OCI-LY7 (cell line): ENCODE results near the gene TP73. TPM values are rescaled to one million over a fixed set of nuclear protein-coding genes. Genes with fewer than 3 reads are reported as not detected.

ENCODE experiments used
- BruUV-seq: library from RNA; stranded (reverse); fragments of 400-500 nt; replicated peaks from 2 replicates; lab custom pipeline; 2021; lab: Mats Ljungman, UMichigan
- CTCF ChIA-PET: fragments of 300-600 bp; sonication (Branson Sonifier 250); formaldehyde crosslinking; loops from one replicate; lab custom pipeline; 2022; ENCODE audit warnings: antibody characterized with exemption; ENCODE audit not compliant: unreplicated experiment; lab: Charles Lee
- POLR2A ChIA-PET: fragments of 300-600 bp; sonication (Branson Sonifier 250); formaldehyde crosslinking; loops from one replicate; lab custom pipeline; 2022; ENCODE audit warnings: antibody characterized with exemption; lab: Charles Lee
- DNase-seq: peaks from one replicate; pipeline ENCODE4 v3.0.0-alpha.2; 2015; ENCODE audit warnings: low spot score
- H2AFZ ChIP-seq: fragments of 200-600 bp; sonication (generic), shearing (Covaris generic); 2 replicates; pipeline ENCODE4 v1.6.1; 2014; ENCODE audit warnings: mild to moderate bottlenecking, antibody characterized with exemption, low read length, moderate library complexity
- H3K27ac ChIP-seq: fragments of 200-600 bp; sonication (generic); 2 replicates; pipeline ENCODE4 v1.5.1; 2014; ENCODE audit warnings: mixed run types, low read depth, mild to moderate bottlenecking, moderate library complexity, low read length, inconsistent platforms; ENCODE audit not compliant: poor library complexity, severe bottlenecking
- H3K36me3 ChIP-seq: fragments of 200-600 bp; sonication (generic); 2 replicates; pipeline ENCODE4 v1.6.1; 2014; ENCODE audit warnings: mild to moderate bottlenecking, antibody characterized with exemption, low read length, moderate library complexity, mixed read lengths; ENCODE audit not compliant: insufficient read depth
- H3K4me1 ChIP-seq: fragments of 200-600 bp; sonication (generic); 2 replicates; pipeline ENCODE4 v1.5.1; 2014; ENCODE audit warnings: mild to moderate bottlenecking, low read length; ENCODE audit not compliant: insufficient read depth, poor library complexity, severe bottlenecking
- H3K4me2 ChIP-seq: fragments of 200-600 bp; sonication (generic); 2 replicates; pipeline ENCODE4 v1.6.1; 2014; ENCODE audit warnings: mild to moderate bottlenecking, low read length
- H3K4me3 ChIP-seq: fragments of 200-600 bp; sonication (generic); 2 replicates; pipeline ENCODE4 v1.5.1; 2014; ENCODE audit warnings: mild to moderate bottlenecking, low read depth, low read length; ENCODE audit not compliant: poor library complexity, severe bottlenecking
- H3K79me2 ChIP-seq: fragments of 200-600 bp; sonication (generic); 2 replicates; pipeline ENCODE4 v1.6.1; 2016; ENCODE audit warnings: low read depth, mild to moderate bottlenecking, low read length, moderate library complexity, mixed read lengths; ENCODE audit not compliant: insufficient read depth
- H3K9me2 ChIP-seq: fragments of 200-600 bp; sonication (generic); 2 replicates; pipeline ENCODE4 v1.6.1; 2016; ENCODE audit warnings: mild to moderate bottlenecking, low read length, mixed read lengths; ENCODE audit not compliant: insufficient read depth
- H3K9me3 ChIP-seq: fragments of 200-600 bp; sonication (generic); 2 replicates; pipeline ENCODE4 v1.6.1; 2014; ENCODE audit warnings: mild to moderate bottlenecking, mixed run types, low read length, mixed read lengths
- H4K20me1 ChIP-seq: fragments of 200-600 bp; sonication (generic); 2 replicates; pipeline ENCODE4 v1.6.1; 2014; ENCODE audit warnings: mild to moderate bottlenecking, antibody characterized with exemption, low read length, moderate library complexity, mixed read lengths; ENCODE audit not compliant: insufficient read depth
- EZH2phosphoT487 ChIP-seq: fragments of 200-600 bp; sonication (generic); IDR thresholded peaks from 2 replicates; pipeline ENCODE4 v1.6.1; 2018; ENCODE audit warnings: low read depth, borderline replicate concordance, mild to moderate bottlenecking, mixed run types, antibody characterized with exemption, low read length, moderate library complexity, mixed read lengths
- intact Hi-C: fragments of 100-400 bp; cut with micrococcal nuclease; formaldehyde crosslinking; loops from one replicate; pipeline ENCODE4 v1.10.0; 2022; ENCODE audit not compliant: unreplicated experiment
- total RNA-seq, 2 experiments: library from RNA; depleted of rRNA in 1 of 2; stranded (reverse); fragments of >200 nt in 1 of 2; shearing (Covaris generic) in 1 of 2; gene quantifications; 2 replicates each; pipeline ENCODE4 v1.2.3, GENCODE V29; 2014 to 2022
- TF ChIP-seq, protein P1 (sequence below): fragments of 200-600 bp; sonication (generic); conservative IDR thresholded peaks from 2 replicates; pipeline ENCODE4 v1.5.1; 2014; ENCODE audit warnings: mild to moderate bottlenecking, antibody characterized with exemption, low read length, moderate library complexity, mixed read lengths

TP73 gene
- total RNA-seq, 2 experiments from 2014 or later: 0.48 TPM; not detected in 1

DNA sequence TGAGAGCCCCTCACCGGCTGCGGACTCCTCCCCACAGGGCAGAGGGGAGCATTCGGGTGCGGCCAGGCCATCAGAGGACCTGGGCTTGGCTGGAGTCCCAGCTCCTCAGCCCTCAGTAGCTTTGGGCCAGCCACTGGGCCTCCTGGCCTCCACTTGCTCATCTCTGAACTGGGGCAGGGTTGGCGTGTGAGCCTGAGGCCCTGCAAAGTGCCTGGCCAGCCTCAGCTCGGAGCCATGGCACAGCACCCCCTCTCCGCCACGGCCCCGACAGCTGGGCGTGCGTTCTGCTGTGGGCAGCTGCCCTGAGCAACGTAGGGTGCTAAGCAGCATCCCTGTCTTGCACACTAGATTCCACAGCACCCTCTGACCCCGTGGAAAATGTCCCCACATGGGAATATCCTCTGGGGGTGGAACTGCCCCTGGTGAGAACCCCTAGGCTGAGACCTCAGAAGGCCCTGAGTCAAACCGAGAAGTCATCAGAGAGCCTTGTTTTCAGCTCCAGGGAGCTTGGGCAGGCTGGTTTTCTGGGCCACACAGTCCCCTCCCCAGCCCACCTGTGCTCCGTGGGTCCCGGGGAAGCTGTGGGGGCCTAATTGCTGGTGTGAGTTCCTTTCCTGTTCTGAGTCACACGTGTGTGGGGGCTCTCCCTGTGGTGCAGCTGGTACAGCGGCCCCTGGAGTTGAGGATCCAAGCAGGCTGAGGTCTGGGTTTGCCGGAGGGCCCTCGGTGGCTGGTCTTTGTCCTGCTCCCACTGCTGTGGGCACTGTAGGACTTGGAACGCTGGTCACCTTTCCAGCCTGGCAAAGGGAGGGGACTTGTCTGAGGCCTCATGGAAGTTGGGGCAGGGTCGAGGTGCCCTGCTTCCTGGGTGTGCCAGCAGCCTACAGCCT, 24.5 kb downstream of the TP73 start:
- BruUV-seq: no TSS peak
- Histone ChIP-seq H3K9me2 (no peaks in the 10 kb centered on the region), H3K36me3 (no peaks in the 10 kb centered on the region), H4K20me1 (no peaks in the 10 kb centered on the region), H3K9me3 (no peaks in the 10 kb centered on the region), H3K4me3 (no peak overlapping the region), H2AFZ (peak overlapping the region; percentile 74), H3K79me2 (no peaks in the 10 kb centered on the region), H3K27ac (peak overlapping the region; percentile 27), H3K4me2 (peak overlapping the region; percentile 52), H3K4me1 (peaks cover 23% of the 10 kb centered on the region)
- TF ChIP-seq, protein P1, sequence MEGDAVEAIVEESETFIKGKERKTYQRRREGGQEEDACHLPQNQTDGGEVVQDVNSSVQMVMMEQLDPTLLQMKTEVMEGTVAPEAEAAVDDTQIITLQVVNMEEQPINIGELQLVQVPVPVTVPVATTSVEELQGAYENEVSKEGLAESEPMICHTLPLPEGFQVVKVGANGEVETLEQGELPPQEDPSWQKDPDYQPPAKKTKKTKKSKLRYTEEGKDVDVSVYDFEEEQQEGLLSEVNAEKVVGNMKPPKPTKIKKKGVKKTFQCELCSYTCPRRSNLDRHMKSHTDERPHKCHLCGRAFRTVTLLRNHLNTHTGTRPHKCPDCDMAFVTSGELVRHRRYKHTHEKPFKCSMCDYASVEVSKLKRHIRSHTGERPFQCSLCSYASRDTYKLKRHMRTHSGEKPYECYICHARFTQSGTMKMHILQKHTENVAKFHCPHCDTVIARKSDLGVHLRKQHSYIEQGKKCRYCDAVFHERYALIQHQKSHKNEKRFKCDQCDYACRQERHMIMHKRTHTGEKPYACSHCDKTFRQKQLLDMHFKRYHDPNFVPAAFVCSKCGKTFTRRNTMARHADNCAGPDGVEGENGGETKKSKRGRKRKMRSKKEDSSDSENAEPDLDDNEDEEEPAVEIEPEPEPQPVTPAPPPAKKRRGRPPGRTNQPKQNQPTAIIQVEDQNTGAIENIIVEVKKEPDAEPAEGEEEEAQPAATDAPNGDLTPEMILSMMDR: no peak
- no peak for TF ChIP-seq EZH2phosphoT487
- POLR2A ChIA-PET: interaction anchor here (1.0 to 1.1 kb wide), 2 partner anchors 8 to 10 kb away, joined by 3 to 16 read pairs; no protein-coding TSS in a partner anchor
- no peak for DNase-seq
- CTCF ChIA-PET: no interaction called here
- intact Hi-C loops: no loop called here

DNA sequence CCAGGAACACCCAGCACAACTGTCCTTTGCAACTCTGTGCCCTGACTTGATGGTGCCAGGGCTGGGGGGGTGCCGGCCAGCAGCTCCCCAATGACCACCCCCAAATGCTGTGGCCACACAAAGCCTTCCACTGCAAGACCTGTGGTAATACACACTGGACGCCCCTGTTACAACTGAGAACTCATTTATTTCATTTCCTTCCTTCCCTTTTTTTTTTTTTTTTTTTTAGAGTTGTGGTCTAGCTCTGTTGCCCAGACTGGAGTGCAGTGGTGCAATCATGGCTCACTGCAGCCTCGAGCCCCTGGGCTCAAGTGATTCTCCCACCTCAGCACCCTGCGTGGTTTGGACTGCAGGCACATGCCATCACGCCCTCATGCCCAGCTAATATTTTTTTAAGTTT, 25.2 kb downstream of the TP73 start:
- BruUV-seq: no TSS peak
- H3K9me3 ChIP-seq: no peaks in the 10 kb centered on the region
- H3K4me2 ChIP-seq: peak overlapping the region; percentile 52

More for the DNA sequence above, 25.2 kb downstream of the TP73 start:
- Histone ChIP-seq H4K20me1 (no peaks in the 10 kb centered on the region), H3K27ac (peak overlapping the region; percentile 27), H3K4me1 (peaks cover 23% of the 10 kb centered on the region), H3K9me2 (no peaks in the 10 kb centered on the region), H3K4me3 (no peak overlapping the region), H3K79me2 (no peaks in the 10 kb centered on the region), H2AFZ (peak overlapping the region; percentile 74), H3K36me3 (no peaks in the 10 kb centered on the region)
- intact Hi-C loops: no loop called here
- ChIA-PET CTCF (no interaction called here), POLR2A (interaction anchor here (0.7 to 1.1 kb wide), 3 partner anchors 9 to 11 kb away, joined by 3 to 16 read pairs (median 4); no protein-coding TSS in a partner anchor)
- TF ChIP-seq, protein P1: no peak
- no peak for TF ChIP-seq EZH2phosphoT487
- no peak for DNase-seq
